Ammon's horn (tissue), 1 donor: ENCODE data around the gene CNN2.
A peak's percentile ranks its signal among the peaks of the same experiment; 100 is the strongest.

Source experiments
- DNase-seq: peaks from one replicate; pipeline ENCODE4 v3.0.0-alpha.2; 2016; ENCODE audit warnings: low spot score

The CNN2 gene

DNA sequence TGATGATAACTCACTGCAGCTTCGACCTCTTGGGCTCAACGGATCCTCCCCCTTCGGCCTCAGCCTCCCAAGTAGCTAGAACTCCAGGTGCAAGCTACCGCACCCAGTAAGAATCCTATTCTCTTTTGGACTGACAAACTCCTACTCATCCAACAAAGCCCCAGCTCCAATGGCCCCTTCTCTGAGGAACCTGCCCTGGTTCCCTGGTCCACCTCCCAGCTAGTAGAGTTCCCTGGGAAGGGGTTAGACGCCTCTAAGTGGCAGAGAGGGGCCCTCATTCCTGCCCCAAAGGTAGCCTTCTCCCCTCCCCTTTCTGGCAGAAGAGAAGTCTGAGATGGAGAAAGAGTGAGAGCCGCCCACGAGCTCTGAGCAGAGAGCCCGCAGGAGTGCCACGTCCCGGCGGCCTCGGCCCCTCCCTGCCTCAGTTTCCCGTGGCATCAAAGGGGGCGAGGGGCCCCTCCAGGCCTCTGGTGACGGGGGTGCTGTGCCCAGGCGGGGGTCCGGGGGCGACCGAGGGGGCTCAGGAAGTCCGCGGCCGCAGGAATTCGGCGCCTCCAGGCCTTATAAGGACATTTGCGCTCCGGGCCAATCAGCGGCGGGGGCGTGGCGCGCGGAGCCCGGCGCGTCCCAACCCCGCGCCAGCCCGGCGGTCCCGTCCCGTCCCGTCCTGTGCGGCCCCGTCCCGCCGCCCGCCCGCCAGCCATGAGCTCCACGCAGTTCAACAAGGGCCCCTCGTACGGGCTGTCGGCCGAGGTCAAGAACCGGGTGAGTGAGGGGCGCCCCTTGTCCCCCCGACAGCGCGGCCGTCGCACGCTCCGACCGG, at the start of gene CNN2:
TSS of gene CNN2 (plus strand) at position 649 of the 823 bp plus-strand sequence. CDS start at position 703, 54 bp downstream.
- DNase-seq = no peak

GRCh38 chr19:977058-977464, 49.3 kb upstream of the CNN2 start:
- no peak for DNase-seq

GRCh38 chr19:979318-979741, 47.1 kb upstream of the CNN2 start:
- no peak for DNase-seq

- DNase-seq = no peak
Observed at GRCh38 chr19:980133-980998, 46.0 kb upstream of the CNN2 start.

DNA sequence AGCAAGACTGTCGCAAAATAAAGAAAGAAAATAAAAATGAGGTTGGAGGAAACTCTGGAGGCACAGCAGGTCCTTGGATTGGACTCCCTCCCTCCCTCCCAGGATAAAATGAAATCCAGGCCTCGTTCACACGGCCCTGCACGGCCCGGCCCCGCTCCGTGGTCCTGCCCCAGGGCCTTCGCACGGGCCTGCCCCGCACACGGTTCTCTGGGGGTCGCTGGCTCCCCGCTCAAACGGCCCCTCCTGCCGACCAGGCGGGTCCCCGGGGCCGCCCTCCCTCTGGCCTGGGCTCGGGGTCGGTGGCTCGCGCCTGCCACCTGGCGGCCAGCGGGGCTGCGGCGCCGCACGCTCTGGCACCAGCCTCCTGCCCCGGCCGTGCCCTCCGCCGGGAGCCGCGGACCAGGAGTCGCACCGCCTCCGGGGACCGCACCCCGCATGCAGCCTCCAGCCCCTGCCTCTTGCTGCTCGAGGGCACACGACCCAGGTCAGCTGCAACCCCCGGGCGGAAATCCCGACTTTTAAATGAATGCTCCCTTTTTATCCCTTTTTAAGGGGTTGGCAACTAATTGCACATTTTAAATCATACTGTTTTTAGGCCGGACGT, 43.7 kb upstream of the CNN2 start:
- DNase-seq = peak; percentile 77

DNA sequence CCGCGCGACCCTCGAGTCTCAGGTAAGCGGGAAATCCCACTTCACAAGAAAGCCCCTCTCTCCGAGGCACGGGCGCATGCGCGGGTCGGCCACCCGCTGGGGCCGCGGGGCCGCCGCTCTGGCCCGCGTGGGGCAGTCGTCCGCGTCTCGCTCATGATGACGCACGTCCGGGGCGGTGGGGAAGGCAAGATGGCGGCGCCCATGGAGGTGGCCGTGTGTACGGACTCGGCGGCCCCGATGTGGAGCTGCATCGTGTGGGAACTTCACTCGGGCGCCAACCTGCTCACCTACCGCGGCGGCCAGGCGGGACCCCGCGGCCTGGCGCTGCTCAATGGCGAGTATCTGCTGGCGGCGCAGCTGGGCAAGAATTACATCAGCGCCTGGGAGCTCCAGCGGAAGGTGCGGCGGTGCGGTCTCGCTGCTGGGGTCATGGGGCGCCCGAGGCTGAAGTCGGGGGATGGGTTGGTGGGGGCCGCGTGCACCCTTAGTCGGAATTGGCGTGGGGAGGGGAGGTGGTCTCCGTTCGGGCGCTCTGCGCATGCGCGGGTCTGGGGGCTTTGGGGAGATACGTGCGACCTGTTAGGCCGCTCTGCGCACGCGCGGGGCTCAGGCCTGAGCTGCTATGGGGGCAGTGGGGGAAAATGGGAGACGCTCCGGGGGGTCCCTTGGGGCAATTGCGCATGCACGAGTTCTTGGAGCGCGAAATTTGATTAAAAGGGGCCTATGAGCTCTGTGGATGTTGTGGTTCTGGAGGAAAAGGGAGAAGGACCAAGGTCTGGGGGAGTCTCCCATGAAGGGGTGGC, 42.0 kb upstream of the CNN2 start, which contains the start of gene WDR18:
TSS of gene WDR18 (plus strand) at position 181 of the 803 bp plus-strand sequence. CDS start at position 190, 9 bp downstream.
- DNase-seq = peak; percentile 95

GRCh38 chr19:986083-986482, 40.3 kb upstream of the CNN2 start:
- DNase-seq = no peak

GRCh38 chr19:988081-988480, 38.3 kb upstream of the CNN2 start:
- no peak for DNase-seq

DNA sequence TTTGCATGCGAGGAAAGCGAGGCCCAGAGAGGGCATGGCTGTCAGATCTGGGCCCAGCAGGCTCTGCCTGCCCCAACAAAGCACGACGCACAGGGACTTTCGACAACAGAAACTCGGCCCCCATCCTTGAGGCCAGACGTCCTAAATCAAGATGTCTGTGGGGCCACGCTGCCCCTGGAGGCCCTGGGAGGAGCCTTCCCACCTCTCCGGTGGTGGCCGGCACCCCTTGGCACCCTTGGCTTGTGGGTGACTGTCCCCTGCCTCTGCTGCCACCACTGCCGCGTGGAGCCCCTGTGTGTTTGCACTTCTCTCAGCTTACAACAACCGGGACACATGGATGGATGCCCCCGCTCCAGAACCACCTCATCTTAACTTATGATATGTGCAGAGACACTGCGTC, 37.9 kb upstream of the CNN2 start:
- DNase-seq = no peak

DNA sequence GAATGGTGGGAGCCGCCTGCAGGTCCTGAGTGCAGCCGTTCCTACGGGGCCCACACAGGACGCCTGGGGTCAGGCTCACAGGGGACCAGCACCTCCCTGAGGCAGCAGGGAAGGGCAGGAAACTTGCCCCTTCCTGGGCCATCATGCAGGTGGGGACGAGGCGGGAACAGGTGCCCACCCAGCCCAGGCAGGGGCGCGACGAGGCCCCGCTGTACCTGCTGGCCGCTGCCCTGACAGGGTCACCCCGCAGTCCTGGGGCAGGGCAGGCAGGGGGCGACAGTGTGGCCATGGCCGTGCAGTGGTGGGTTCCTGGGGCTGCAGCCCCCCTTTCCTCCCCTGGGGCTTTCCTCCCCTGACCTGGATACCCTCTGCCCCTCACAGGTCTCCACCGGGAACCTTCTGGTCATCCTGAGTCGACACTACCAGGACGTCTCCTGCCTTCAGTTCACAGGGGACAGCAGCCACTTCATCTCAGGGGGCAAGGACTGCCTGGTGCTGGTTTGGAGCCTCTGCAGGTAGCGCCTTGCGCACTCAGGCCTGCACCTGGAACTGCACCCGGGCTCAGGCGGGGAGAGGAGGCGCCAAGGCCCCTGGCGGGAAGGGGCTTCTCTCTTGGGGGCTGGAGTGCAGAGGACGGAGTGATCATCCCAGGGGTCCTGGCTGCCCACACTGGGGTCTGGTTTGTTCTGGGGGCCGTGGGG, 36.9 kb upstream of the CNN2 start:
- DNase-seq = no peak

DNA sequence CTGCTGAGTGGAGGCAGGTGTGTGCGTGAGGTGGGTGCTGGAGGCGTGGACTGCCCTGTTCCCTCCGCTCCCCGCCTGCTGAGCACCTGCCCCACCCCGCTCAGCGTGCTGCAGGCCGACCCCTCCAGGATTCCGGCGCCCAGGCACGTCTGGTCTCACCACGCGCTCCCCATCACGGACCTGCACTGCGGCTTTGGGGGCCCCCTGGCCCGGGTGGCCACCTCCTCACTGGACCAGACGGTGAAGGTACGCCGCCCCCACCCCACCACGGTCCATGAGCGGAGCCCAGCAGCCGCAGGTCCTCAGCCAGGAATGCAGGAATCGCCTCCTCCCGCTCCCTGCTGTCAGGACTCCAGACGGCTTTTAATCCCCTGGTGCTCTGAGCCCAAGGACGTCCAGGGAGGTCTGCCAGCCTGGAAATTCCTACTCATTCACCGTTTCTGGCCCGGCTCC, 36.3 kb upstream of the CNN2 start:
- no peak for DNase-seq

GRCh38 chr19:990746-991145, 35.7 kb upstream of the CNN2 start:
- no peak for DNase-seq

GRCh38 chr19:991174-991931, 35.1 kb upstream of the CNN2 start:
- no peak for DNase-seq

DNA sequence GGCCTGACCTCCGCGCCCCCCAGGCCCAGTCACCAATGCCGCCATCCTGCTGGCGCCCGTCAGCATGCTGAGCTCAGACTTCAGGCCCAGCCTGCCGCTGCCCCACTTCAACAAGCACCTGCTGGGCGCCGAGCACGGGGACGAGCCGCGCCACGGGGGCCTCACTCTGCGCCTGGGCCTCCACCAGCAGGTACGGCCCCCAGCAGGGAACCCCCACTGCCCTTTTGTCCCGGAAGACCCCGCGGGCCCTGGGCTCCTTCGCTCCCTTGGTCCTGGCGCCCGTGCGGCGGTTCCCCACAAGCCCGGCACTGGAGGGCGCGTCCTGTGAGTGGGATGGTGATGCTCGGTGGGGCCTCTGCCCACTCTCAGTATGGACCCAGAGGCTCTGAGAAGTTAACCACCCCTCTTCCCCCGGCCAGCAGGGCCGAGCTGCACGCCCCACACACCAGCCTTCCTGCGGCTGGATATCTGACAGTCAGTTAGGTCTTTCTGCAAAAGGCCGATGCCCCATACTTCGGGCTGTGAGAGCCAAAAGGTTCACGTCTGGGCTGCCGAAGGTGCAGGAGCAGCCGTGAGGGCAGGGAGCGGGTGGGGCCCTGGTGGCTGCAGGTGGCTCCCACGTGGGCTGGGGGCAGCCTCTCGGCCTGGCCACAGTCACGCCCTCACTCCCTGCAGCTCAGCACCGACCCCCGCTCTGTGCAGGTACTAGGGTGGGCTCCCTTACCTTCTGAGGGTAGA, 34.3 kb upstream of the CNN2 start:
- no peak for DNase-seq

DNA sequence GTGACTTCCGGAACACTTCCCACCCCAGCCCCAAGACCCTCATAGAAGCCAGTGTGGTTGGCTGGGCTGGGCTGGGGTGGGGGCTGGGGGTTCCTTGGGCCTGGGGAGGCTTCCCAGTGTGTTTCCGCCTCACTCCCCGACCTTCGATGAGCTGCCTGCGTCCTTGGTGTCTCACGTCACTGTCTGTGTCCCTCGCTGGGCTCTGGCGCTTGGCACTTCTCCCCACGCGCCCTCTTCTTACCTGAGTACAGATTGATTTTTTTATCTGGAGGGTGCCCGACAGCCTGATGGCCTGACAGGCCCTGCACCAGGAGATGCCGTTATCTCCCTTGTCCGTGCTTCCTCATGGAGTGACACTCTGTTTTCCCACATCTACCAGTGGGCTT, 33.7 kb upstream of the CNN2 start:
- no peak for DNase-seq

GRCh38 chr19:993361-993830, 33.0 kb upstream of the CNN2 start:
- no peak for DNase-seq

DNA sequence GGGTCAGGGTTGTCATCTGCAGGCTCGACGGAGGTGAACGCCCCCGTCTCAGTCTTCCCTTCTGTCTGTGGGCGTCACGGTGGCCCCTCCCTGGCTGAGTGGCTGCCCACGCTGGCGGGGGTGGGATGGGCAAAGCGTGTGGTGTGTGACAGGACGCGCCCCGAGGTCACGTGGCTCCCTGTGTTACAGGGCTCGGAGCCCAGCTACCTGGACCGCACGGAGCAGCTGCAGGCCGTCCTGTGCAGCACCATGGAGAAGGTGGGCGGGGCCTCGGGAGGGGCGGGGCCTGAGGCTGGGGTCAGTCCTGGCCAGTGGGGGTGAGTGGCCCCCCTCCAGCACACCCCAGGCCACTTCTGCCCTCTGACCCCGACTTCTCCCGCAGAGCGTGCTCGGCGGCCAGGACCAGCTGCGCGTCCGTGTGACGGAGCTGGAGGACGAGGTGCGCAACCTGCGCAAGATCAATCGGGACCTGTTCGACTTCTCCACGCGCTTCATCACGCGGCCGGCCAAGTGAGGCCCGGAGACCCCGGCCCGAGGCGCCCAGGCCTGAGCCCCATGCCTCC, 32.5 kb upstream of the CNN2 start:
- no peak for DNase-seq

GRCh38 chr19:994516-994915, 31.9 kb upstream of the CNN2 start:
- DNase-seq = no peak
